Lung (tissue), 12 donors: ENCODE measurements around the gene HMG20A. TPM values are rescaled to one million over a fixed set of nuclear protein-coding genes. Genes with fewer than 3 reads are reported as not detected.

Source experiments
- ATAC-seq: fragments of 200-7000 bp; cut with Tn5 transposase; one replicate; pipeline ENCODE4 v1.9.1; 2020; ENCODE audit warnings: moderate number of reproducible peaks; ENCODE audit not compliant: insufficient read depth, low FRiP score
- DNase-seq, 3 donors: peaks; one replicate each; pipeline ENCODE4 v3.0.0-alpha.2; 2013 to 2017
- H3K27ac ChIP-seq, 2 donors: one replicate each; pipeline ENCODE4 v1.5.1; 2013; ENCODE audit warnings: mild to moderate bottlenecking in 2 of 2, moderate library complexity in 2 of 2, control low read depth in 1 of 2, inconsistent platforms in 1 of 2, low read depth in 1 of 2, low read length in 1 of 2
- H3K27me3 ChIP-seq, 3 donors: one replicate each; pipeline ENCODE4 v1.5.1; 2013; ENCODE audit warnings: low read length in 2 of 3; ENCODE audit not compliant: control insufficient read depth in 3 of 3, insufficient read depth in 3 of 3
- H3K36me3 ChIP-seq, 4 donors: one replicate each; pipeline ENCODE4 v1.5.1; 2013; ENCODE audit warnings: low read length in 4 of 4, mild to moderate bottlenecking in 1 of 4, moderate library complexity in 1 of 4; ENCODE audit not compliant: control insufficient read depth in 4 of 4, insufficient read depth in 4 of 4
- H3K4me1 ChIP-seq, 5 donors: one replicate each; pipeline ENCODE4 v1.5.1; 2013; ENCODE audit warnings: low read length in 5 of 5, mild to moderate bottlenecking in 2 of 5, moderate library complexity in 1 of 5; ENCODE audit not compliant: control insufficient read depth in 5 of 5, insufficient read depth in 5 of 5
- H3K4me3 ChIP-seq: one replicate; pipeline ENCODE4 v1.5.1; 2013; ENCODE audit warnings: mild to moderate bottlenecking, control low read depth, moderate library complexity
- H3K9ac ChIP-seq, 2 donors: one replicate each; pipeline ENCODE4 v1.5.1; 2013; ENCODE audit warnings: low read length in 2 of 2, control low read depth in 1 of 2; ENCODE audit not compliant: insufficient read depth in 1 of 2
- H3K9me3 ChIP-seq, 4 donors: one replicate each; pipeline ENCODE4 v1.5.1; 2013; ENCODE audit warnings: low read length in 3 of 4, mild to moderate bottlenecking in 1 of 4, moderate library complexity in 1 of 4; ENCODE audit not compliant: control insufficient read depth in 4 of 4, insufficient read depth in 3 of 4
- CTCF ChIP-seq: IDR thresholded peaks from 2 replicates; pipeline ENCODE4 v1.5.1; 2012; ENCODE audit warnings: mild to moderate bottlenecking; ENCODE audit errors: control extremely low read depth, extremely low read depth
- WGBS, 2 donors: extraction: QIAGEN DNeasy Blood & Tissue Kit; methylation state at CpG; one replicate each; pipeline ENCODE4 v1.1.7; 2013; 5-methylcytosine and 5-hydroxymethylcytosine counted together
- polyA plus RNA-seq, 2 donors: library from polyadenylated mRNA; stranded (reverse); fragments of 200-250 nt; gene quantifications; one replicate each; pipeline ENCODE4 v1.2.1, GENCODE V29; 2013
- total RNA-seq, 2 donors: library from RNA; depleted of rRNA in 1 of 2; stranded (reverse); fragments of >200 nt in 1 of 2; gene quantifications; one replicate each; pipeline ENCODE4 v1.2.1, GENCODE V29; 2014 to 2021
- donor health status: control.
- donor health status: control.
- donor health status: Bipolar disorder and iron deficiency.
- donor health status: healthy.
- donor health status: DM: yes; HTN: yes; CAD: no.

The HMG20A gene
- total and polyA plus RNA-seq, 4 donors = 12.7 to 63.9 (median 23.4) TPM

GRCh38 chr15:77454951-77455350 is 34.3 kb downstream of the HMG20A start:
- H3K9me3 ChIP-seq = no peaks in the 10 kb centered on the region
- H3K36me3 ChIP-seq = peaks cover 0 to 8% (median 1%) of the 10 kb centered on the region in 4 donors
- DNase-seq (no peak), ATAC-seq (no peak)
- no peak overlapping the region for H3K27ac ChIP-seq
- H3K9ac ChIP-seq = no peak overlapping the region
- no peak for TF ChIP-seq CTCF
- H3K4me1 ChIP-seq = peaks cover 7 to 61% (median 36%) of the 10 kb centered on the region in 5 donors
- no peak overlapping the region for H3K4me3 ChIP-seq
- no peaks in the 10 kb centered on the region for H3K27me3 ChIP-seq

GRCh38 chr15:77455696-77456321 is 35.1 kb downstream of the HMG20A start:
- DNase-seq = peak; percentile 74 to 98 (median 97)
- no peaks in the 10 kb centered on the region for H3K27me3 ChIP-seq
- H3K4me3 ChIP-seq = no peak overlapping the region
- peak overlapping the region in 1 of 2 donors; percentile 60 for H3K27ac ChIP-seq
- H3K9me3 ChIP-seq = no peaks in the 10 kb centered on the region
- no peak overlapping the region for H3K9ac ChIP-seq
- H3K36me3 ChIP-seq = peaks cover 0 to 6% (median 1%) of the 10 kb centered on the region in 4 donors
- TF ChIP-seq CTCF = no peak
- WGBS, 2 donors = 53 to 66% methylated on average over 3 of the region's 3 CpGs
- peaks cover 7 to 62% (median 35%) of the 10 kb centered on the region in 5 donors for H3K4me1 ChIP-seq
- peak; percentile 63 for ATAC-seq

- Histone ChIP-seq H3K9ac (no peak overlapping the region), H3K27me3 (no peaks in the 10 kb centered on the region), H3K36me3 (peaks cover 0 to 6% (median 2%) of the 10 kb centered on the region in 4 donors), H3K4me3 (no peak overlapping the region), H3K4me1 (peaks cover 7 to 62% (median 35%) of the 10 kb centered on the region in 5 donors), H3K9me3 (no peaks in the 10 kb centered on the region), H3K27ac (peak overlapping the region in 1 of 2 donors; percentile 60)
- WGBS, 2 donors = 65 to 94% methylated on average over 1 of the region's 1 CpG
- no peak for ATAC-seq
- TF ChIP-seq CTCF = no peak
- peak in 1 of 3 donors; percentile 25 for DNase-seq
Measured at GRCh38 chr15:77456746-77457145, 36.1 kb downstream of the HMG20A start.
